ENCODE data around the gene ZNF593. TPM values are rescaled to one million over a fixed set of nuclear protein-coding genes. Genes with fewer than 3 reads are reported as not detected.
A peak's percentile ranks its signal among the peaks of the same experiment; 100 is the strongest.

The ZNF593 gene
- total RNA-seq, 1 donor from 2014 or later = 83.0 TPM

DNA sequence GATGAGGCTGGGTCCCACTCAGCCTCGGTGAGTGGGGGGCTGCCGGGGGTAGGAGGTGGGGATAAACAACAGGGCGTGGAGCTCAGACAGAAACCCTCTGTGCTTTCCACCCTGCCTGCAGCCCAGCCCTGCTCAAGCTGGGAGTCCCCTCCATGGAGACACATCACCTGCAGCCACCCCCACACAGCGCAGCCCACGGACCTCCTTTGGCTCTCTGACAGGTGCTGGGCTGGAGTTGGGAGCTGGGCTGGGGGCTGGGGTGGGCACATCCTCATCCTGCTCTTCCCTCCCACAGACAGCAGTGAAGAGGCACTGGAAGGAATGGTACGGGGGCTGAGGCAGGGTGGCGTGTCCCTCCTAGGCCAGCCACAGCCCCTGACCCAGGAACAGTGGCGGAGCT lies 18.8 kb downstream of the ZNF593 start:
- no peaks in the 10 kb centered on the region for H3K9me3 Mint-ChIP-seq

DNA sequence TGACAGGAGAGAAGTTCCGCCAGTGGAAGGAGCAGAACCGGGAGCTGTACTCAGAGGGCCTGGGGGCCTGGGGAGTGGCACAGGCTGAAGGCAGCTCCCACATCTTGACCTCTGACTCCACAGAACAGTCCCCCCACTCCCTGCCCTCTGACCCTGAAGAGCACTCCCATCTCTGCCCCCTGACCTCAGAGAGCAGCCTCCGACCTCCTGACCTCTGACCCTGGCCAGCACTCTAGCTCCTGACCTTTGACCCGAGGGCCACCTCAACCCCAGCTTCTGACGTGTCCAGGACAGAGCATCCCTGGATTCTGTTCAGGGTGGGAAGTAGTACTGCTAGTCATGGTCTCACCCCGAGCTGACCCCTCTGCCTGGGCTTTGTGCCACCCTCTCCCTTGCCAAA lies 19.6 kb downstream of the ZNF593 start:
- Mint-ChIP-seq H3K27me3 (ENCODE audit: insufficient read depth) (peaks cover 10% of the 10 kb centered on the region), H3K4me1 (ENCODE audit: low read depth) (peaks cover 26% of the 10 kb centered on the region), H3K27ac (no peak overlapping the region), H3K36me3 (ENCODE audit: low read depth) (peaks cover 2% of the 10 kb centered on the region), H3K4me3 (no peak overlapping the region), H3K9me3 (no peaks in the 10 kb centered on the region)
- intact Hi-C loops (cut with micrococcal nuclease) = no loop called here
- DNase-seq (ENCODE audit: low spot score) = no peak

More for the DNA sequence above, 18.8 kb downstream of the ZNF593 start:
- no peak for DNase-seq (ENCODE audit: low spot score)
- H3K27ac Mint-ChIP-seq = no peak overlapping the region
- H3K4me1 Mint-ChIP-seq (ENCODE audit: low read depth) = peaks cover 20% of the 10 kb centered on the region
- no peak overlapping the region for H3K4me3 Mint-ChIP-seq
- intact Hi-C loops (cut with micrococcal nuclease) = no loop called here
- peaks cover 2% of the 10 kb centered on the region for H3K36me3 Mint-ChIP-seq (ENCODE audit: low read depth)
- peaks cover 5% of the 10 kb centered on the region for H3K27me3 Mint-ChIP-seq (ENCODE audit: insufficient read depth)

GRCh38 chr1:26189751-26190275 lies 20.1 kb downstream of the ZNF593 start:
- intact Hi-C loops (cut with micrococcal nuclease) = loop anchor here (5.0 kb wide), 1 partner anchor 42 kb away; the partner anchor contains the start of gene CEP85
- Mint-ChIP-seq H3K9me3 (no peaks in the 10 kb centered on the region), H3K4me3 (no peak overlapping the region), H3K27ac (no peak overlapping the region), H3K36me3 (ENCODE audit: low read depth) (peaks cover 2% of the 10 kb centered on the region), H3K27me3 (ENCODE audit: insufficient read depth) (peaks cover 10% of the 10 kb centered on the region), H3K4me1 (ENCODE audit: low read depth) (peaks cover 26% of the 10 kb centered on the region)
- DNase-seq (ENCODE audit: low spot score) = no peak

- Mint-ChIP-seq H3K4me3 (no peak within 1 kb of the TSS), H3K4me1 (ENCODE audit: low read depth) (peaks cover 26% of the 10 kb centered on the region), H3K27me3 (ENCODE audit: insufficient read depth) (peaks cover 10% of the 10 kb centered on the region), H3K27ac (no peak within 1 kb of the TSS), H3K36me3 (ENCODE audit: low read depth) (peaks cover 2% of the 10 kb centered on the region), H3K9me3 (no peaks in the 10 kb centered on the region)
- intact Hi-C loops (cut with micrococcal nuclease) = loop anchor here (5.0 kb wide), 1 partner anchor 42 kb away; the partner anchor contains the start of gene CEP85
- DNase-seq (ENCODE audit: low spot score) = no peak
Measured at GRCh38 chr1:26190373-26190987, 20.8 kb downstream of the ZNF593 start, which contains the start of gene CATSPER4. CATSPER4 (plus strand) TSS chr1:26190602; CDS start chr1:26190628, 26 bp downstream.

GRCh38 chr1:26191739-26192138 lies 22.0 kb downstream of the ZNF593 start:
- no peaks in the 10 kb centered on the region for H3K9me3 Mint-ChIP-seq
- H3K4me1 Mint-ChIP-seq (ENCODE audit: low read depth) = peaks cover 26% of the 10 kb centered on the region
- peak overlapping the region; percentile 31 for H3K4me3 Mint-ChIP-seq
- H3K27me3 Mint-ChIP-seq (ENCODE audit: insufficient read depth) = peaks cover 14% of the 10 kb centered on the region
- H3K36me3 Mint-ChIP-seq (ENCODE audit: low read depth) = peaks cover 2% of the 10 kb centered on the region
- peak; percentile 28 for DNase-seq (ENCODE audit: low spot score)
- peak overlapping the region; percentile 73 for H3K27ac Mint-ChIP-seq
- intact Hi-C loops (cut with micrococcal nuclease) = loop anchor here (5.0 kb wide), 1 partner anchor 41 kb away; the partner anchor contains the start of gene CEP85

GRCh38 chr1:26195805-26196204 lies 26.1 kb downstream of the ZNF593 start:
- Mint-ChIP-seq H3K4me3 (no peak overlapping the region), H3K27ac (no peak overlapping the region)
- intact Hi-C loops (cut with micrococcal nuclease) = no loop called here

DNA sequence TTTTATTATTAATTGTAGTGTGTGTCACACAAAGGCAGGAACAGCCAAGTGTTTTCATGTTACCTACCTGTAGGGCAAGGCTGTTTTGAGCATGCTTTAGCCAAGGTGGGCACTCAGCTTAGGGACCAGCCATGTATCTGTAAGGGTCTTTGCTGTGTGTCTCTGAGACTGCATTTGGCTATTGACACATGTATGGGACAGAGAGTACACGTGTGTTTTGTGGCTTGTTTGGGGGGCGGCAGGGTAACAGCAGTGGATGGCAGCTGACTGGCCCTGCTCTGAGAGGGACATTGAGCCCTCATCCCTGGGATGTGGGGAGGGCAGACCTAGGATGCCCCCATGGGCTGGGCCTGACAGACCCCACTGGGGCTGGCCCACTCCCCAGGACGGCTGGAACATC lies 27.6 kb downstream of the ZNF593 start:
- intact Hi-C loops (cut with micrococcal nuclease) = no loop called here
- no peaks in the 10 kb centered on the region for H3K36me3 Mint-ChIP-seq (ENCODE audit: low read depth)
- no peak overlapping the region for H3K4me3 Mint-ChIP-seq
- no peak for DNase-seq (ENCODE audit: low spot score)
- peaks cover 37% of the 10 kb centered on the region for H3K4me1 Mint-ChIP-seq (ENCODE audit: low read depth)
- H3K27ac Mint-ChIP-seq = no peak overlapping the region
- no peaks in the 10 kb centered on the region for H3K9me3 Mint-ChIP-seq
- peaks cover 10% of the 10 kb centered on the region for H3K27me3 Mint-ChIP-seq (ENCODE audit: insufficient read depth)

More at GRCh38 chr1:26195805-26196204, 26.1 kb downstream of the ZNF593 start:
- H3K9me3 Mint-ChIP-seq = no peaks in the 10 kb centered on the region
- no peak for DNase-seq (ENCODE audit: low spot score)
- H3K27me3 Mint-ChIP-seq (ENCODE audit: insufficient read depth) = peaks cover 12% of the 10 kb centered on the region
- peaks cover 2% of the 10 kb centered on the region for H3K36me3 Mint-ChIP-seq (ENCODE audit: low read depth)
- H3K4me1 Mint-ChIP-seq (ENCODE audit: low read depth) = peaks cover 33% of the 10 kb centered on the region

- H3K9me3 Mint-ChIP-seq = no peaks in the 10 kb centered on the region
- no peak for DNase-seq (ENCODE audit: low spot score)
- intact Hi-C loops (cut with micrococcal nuclease) = no loop called here
- H3K36me3 Mint-ChIP-seq (ENCODE audit: low read depth) = no peaks in the 10 kb centered on the region
- no peak overlapping the region for H3K4me3 Mint-ChIP-seq
- H3K27ac Mint-ChIP-seq = no peak overlapping the region
- peaks cover 10% of the 10 kb centered on the region for H3K27me3 Mint-ChIP-seq (ENCODE audit: insufficient read depth)
- peaks cover 40% of the 10 kb centered on the region for H3K4me1 Mint-ChIP-seq (ENCODE audit: low read depth)
Measured at GRCh38 chr1:26197813-26198212, 28.1 kb downstream of the ZNF593 start.

- DNase-seq (ENCODE audit: low spot score) = no peak
- H3K27ac Mint-ChIP-seq = peak overlapping the region; percentile 47
- intact Hi-C loops (cut with micrococcal nuclease) = no loop called here
- H3K36me3 Mint-ChIP-seq (ENCODE audit: low read depth) = no peaks in the 10 kb centered on the region
- H3K27me3 Mint-ChIP-seq (ENCODE audit: insufficient read depth) = peaks cover 5% of the 10 kb centered on the region
- H3K4me3 Mint-ChIP-seq = no peak overlapping the region
- H3K9me3 Mint-ChIP-seq = no peaks in the 10 kb centered on the region
- peaks cover 36% of the 10 kb centered on the region for H3K4me1 Mint-ChIP-seq (ENCODE audit: low read depth)
Measured at GRCh38 chr1:26200413-26200812, 30.7 kb downstream of the ZNF593 start.

GRCh38 chr1:26203642-26204318 lies 34.1 kb downstream of the ZNF593 start:
- Mint-ChIP-seq H3K4me1 (ENCODE audit: low read depth) (peaks cover 36% of the 10 kb centered on the region), H3K27ac (no peak overlapping the region), H3K27me3 (ENCODE audit: insufficient read depth) (peaks cover 2% of the 10 kb centered on the region), H3K9me3 (no peaks in the 10 kb centered on the region), H3K36me3 (ENCODE audit: low read depth) (no peaks in the 10 kb centered on the region), H3K4me3 (no peak overlapping the region)
- DNase-seq (ENCODE audit: low spot score) = no peak
- intact Hi-C loops (cut with micrococcal nuclease) = no loop called here

DNA sequence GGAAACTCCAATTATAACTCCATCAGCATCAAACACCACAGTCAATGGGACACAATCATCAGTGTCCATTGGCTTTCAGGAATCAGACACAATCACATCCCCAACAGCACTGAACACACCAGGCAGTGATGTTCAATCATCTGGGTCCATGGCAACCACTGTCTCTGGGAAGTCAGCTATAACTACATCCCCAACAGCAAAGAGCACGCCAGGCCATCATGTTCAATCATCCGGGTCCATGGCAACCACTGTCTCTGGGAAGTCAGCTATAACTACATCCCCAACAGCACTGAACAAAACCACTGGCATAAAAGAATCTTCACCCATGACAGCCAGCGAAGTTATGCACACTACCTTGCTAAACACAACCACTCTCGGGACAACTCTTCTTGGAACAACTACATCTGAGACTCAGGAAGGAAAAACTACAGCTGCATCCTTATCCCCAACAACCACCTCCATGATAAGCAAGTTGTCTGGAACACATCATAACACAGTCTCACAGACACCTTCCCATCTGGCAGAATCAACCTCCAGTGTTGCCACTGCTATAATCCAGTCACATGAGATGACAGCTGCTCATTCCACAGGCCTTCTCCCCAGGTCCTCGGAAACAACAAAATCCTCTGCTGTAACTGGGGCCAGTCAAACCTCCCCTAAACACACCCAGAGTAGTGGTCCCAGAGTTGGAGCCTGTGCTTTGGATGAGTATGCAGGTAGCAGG lies 40.6 kb downstream of the ZNF593 start:
- Mint-ChIP-seq H3K4me1 (ENCODE audit: low read depth) (no peaks in the 10 kb centered on the region), H3K4me3 (no peak overlapping the region), H3K27ac (no peak overlapping the region), H3K27me3 (ENCODE audit: insufficient read depth) (peaks cover 11% of the 10 kb centered on the region), H3K36me3 (ENCODE audit: low read depth) (no peaks in the 10 kb centered on the region), H3K9me3 (no peaks in the 10 kb centered on the region)
- intact Hi-C loops (cut with micrococcal nuclease) = no loop called here
- DNase-seq (ENCODE audit: low spot score) = no peak

DNA sequence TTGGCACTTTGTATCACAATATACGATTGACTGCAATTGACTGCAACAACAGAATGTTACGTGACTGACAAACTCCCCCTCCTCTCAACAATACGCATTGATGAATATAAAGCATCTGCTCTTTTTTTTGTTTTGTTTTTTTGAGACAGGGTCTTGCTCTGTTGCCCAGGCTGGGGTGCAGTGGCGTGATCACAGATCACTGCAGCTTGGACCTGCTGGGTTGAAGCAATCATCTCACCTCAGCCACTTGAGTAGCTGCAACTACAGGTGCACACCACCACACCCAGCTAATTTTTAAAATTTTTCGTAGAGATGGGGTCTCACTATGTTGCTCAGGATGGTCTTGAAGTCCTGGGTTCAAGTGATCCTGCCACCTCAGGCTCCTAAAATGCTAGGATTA lies 43.0 kb downstream of the ZNF593 start:
- DNase-seq (ENCODE audit: low spot score) = no peak
- Mint-ChIP-seq H3K4me1 (ENCODE audit: low read depth) (no peaks in the 10 kb centered on the region), H3K27ac (no peak overlapping the region), H3K9me3 (no peaks in the 10 kb centered on the region), H3K4me3 (no peak overlapping the region), H3K27me3 (ENCODE audit: insufficient read depth) (peaks cover 11% of the 10 kb centered on the region), H3K36me3 (ENCODE audit: low read depth) (no peaks in the 10 kb centered on the region)
- intact Hi-C loops (cut with micrococcal nuclease) = no loop called here
